Naive thymus-derived CD4-positive, alpha-beta T cell (primary cell): Measurements from ENCODE around the gene CTNNA1. TPM values are rescaled to one million over a fixed set of nuclear protein-coding genes. Genes with fewer than 3 reads are reported as not detected.

Experiments
- ATAC-seq: fragments of 150-1000 bp; cut with Tn5 transposase; 2 replicates; pipeline ENCODE4 v1.10.0; 2021; ENCODE audit warnings: mild to moderate bottlenecking, moderate library complexity
- CTCF ChIA-PET: fragments of 350-600 bp; sonication (Branson Sonifier 250); formaldehyde crosslinking; loops from one replicate; lab custom pipeline; 2021; ENCODE audit warnings: antibody characterized with exemption; lab: Charles Lee
- POLR2A ChIA-PET: fragments of 350-600 bp; sonication (Branson Sonifier 250); formaldehyde crosslinking; loops from one replicate; lab custom pipeline; 2021; ENCODE audit warnings: antibody characterized with exemption, inconsistent platforms; lab: Charles Lee
- DNase-seq, 9 donors: peaks; one replicate each; pipeline versions ENCODE4 v3.0.0 to v3.0.0-alpha.2; 2020 to 2022; ENCODE audit warnings: mixed read lengths in 1 of 9
- H3K27ac ChIP-seq: one replicate; pipeline ENCODE4 v1.7.0; 2013; ENCODE audit warnings: mild to moderate bottlenecking, low read depth, low read length, moderate library complexity
- H3K27me3 ChIP-seq, 2 donors: one replicate each; pipeline ENCODE4 v1.7.0; 2013; ENCODE audit warnings: low read length in 2 of 2, mild to moderate bottlenecking in 2 of 2, moderate library complexity in 2 of 2; ENCODE audit not compliant: control insufficient read depth in 2 of 2, insufficient read depth in 2 of 2
- H3K36me3 ChIP-seq, 3 experiments: 1 replicate in 2 of 3; 2 replicates in 1 of 3; pipeline ENCODE4 v1.7.0; 2013; ENCODE audit warnings: low read length in 3 of 3, mild to moderate bottlenecking in 3 of 3, moderate library complexity in 1 of 3; ENCODE audit not compliant: insufficient read depth in 3 of 3, control insufficient read depth in 2 of 3
- H3K4me1 ChIP-seq, 2 donors: one replicate each; pipeline ENCODE4 v1.7.0; 2013; ENCODE audit warnings: low read length in 2 of 2, mild to moderate bottlenecking in 2 of 2, moderate library complexity in 1 of 2; ENCODE audit not compliant: control insufficient read depth in 2 of 2, insufficient read depth in 2 of 2
- H3K4me3 ChIP-seq: 2 replicates; pipeline ENCODE4 v1.7.0; 2013; ENCODE audit warnings: mild to moderate bottlenecking, low read length
- H3K9me3 ChIP-seq, 3 experiments: 1 replicate in 2 of 3; 2 replicates in 1 of 3; pipeline ENCODE4 v1.7.0; 2013; ENCODE audit warnings: low read length in 3 of 3; ENCODE audit not compliant: control insufficient read depth in 2 of 3
- H3K27ac Mint-ChIP-seq, 9 donors: one replicate each; pipeline ENCODE4 v1.8.0; 2020 to 2022; ENCODE audit warnings: mixed read lengths in 9 of 9, mild to moderate bottlenecking in 8 of 9, moderate library complexity in 5 of 9, inconsistent platforms in 2 of 9
- H3K27me3 Mint-ChIP-seq, 5 donors: one replicate each; pipeline ENCODE4 v1.8.0; 2021 to 2022; ENCODE audit warnings: mixed read lengths in 5 of 5, mild to moderate bottlenecking in 1 of 5
- H3K36me3 Mint-ChIP-seq, 5 donors: one replicate each; pipeline ENCODE4 v1.8.0; 2020 to 2022; ENCODE audit warnings: mixed read lengths in 5 of 5, mild to moderate bottlenecking in 3 of 5, inconsistent platforms in 1 of 5
- H3K4me1 Mint-ChIP-seq, 7 donors: one replicate each; pipeline ENCODE4 v1.8.0; 2020 to 2022; ENCODE audit warnings: mixed read lengths in 7 of 7, mild to moderate bottlenecking in 3 of 7, inconsistent platforms in 1 of 7
- H3K4me3 Mint-ChIP-seq, 10 donors: one replicate each; pipeline ENCODE4 v1.8.0; 2020 to 2022; ENCODE audit warnings: mild to moderate bottlenecking in 10 of 10, mixed read lengths in 10 of 10, moderate library complexity in 6 of 10, inconsistent platforms in 2 of 10
- H3K9me3 Mint-ChIP-seq, 11 donors: one replicate each; pipeline ENCODE4 v1.8.0; 2020 to 2022; ENCODE audit warnings: mixed read lengths in 11 of 11, mild to moderate bottlenecking in 4 of 11, inconsistent platforms in 1 of 11, moderate library complexity in 1 of 11
- intact Hi-C, 2 donors: fragments of 100-400 bp; cut with micrococcal nuclease; formaldehyde crosslinking; loops; one replicate each; pipeline ENCODE4 v1.15.1; 2023
- polyA plus RNA-seq, 2 donors: library from polyadenylated mRNA; unstranded; fragments of 300-500 nt; fragmentation: Illumina TruSeq; gene quantifications; one replicate each; pipeline ENCODE4 v1.2.3, GENCODE V29; 2021
- total RNA-seq, 6 experiments: library from RNA in 5 of 6; stranded (reverse) in 5 of 6; gene quantifications; 1 replicate in 5 of 6; 2 replicates in 1 of 6; pipeline ENCODE4 v1.2.3 and lab custom pipeline; 2021 to 2026

Gene CTNNA1
- total and polyA plus RNA-seq, 7 experiments from 2014 or later, result 0.78 to 52.9 (median 5.6) TPM

DNA sequence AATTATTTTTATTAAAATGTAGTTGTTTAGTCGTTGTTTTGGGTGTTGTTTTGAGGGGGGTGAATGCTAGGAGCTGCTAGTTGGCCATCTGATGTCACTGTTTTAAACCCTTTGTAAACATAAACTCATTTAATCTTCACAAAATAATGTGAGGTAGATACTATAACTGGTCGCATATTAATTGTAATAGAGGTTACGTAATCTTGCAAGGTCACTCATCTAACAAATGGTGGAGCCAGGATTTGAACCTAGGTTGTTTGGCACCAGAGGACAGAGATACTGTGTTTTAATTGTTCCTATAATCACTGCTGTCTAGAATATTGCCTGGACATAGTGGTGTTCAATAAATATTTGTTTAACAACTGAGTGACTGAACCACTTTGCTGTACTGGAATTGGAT, 67.5 kb downstream of the CTNNA1 start:
- intact Hi-C loops, result no loop called here
- ATAC-seq (no peak), DNase-seq (no peak)
- Mint-ChIP-seq H3K36me3 (peaks cover 0 to 2% (median 0%) of the 10 kb centered on the region in 5 donors), H3K27ac (no peak overlapping the region), H3K4me1 (peaks cover 0 to 4% (median 0%) of the 10 kb centered on the region in 7 donors), H3K4me3 (no peak overlapping the region), H3K27me3 (peaks cover 6 to 25% (median 22%) of the 10 kb centered on the region in 5 donors), H3K9me3 (peaks cover 0 to 2% (median 0%) of the 10 kb centered on the region in 11 donors)
- H3K36me3 ChIP-seq, result no peaks in the 10 kb centered on the region
- no peak overlapping the region for H3K4me3 ChIP-seq
- H3K9me3 ChIP-seq, result no peaks in the 10 kb centered on the region
- POLR2A ChIA-PET, result no interaction called here
- no peaks in the 10 kb centered on the region for H3K4me1 ChIP-seq
- CTCF ChIA-PET, result no interaction called here
- no peak overlapping the region for H3K27ac ChIP-seq
- H3K27me3 ChIP-seq, result no peaks in the 10 kb centered on the region

DNA sequence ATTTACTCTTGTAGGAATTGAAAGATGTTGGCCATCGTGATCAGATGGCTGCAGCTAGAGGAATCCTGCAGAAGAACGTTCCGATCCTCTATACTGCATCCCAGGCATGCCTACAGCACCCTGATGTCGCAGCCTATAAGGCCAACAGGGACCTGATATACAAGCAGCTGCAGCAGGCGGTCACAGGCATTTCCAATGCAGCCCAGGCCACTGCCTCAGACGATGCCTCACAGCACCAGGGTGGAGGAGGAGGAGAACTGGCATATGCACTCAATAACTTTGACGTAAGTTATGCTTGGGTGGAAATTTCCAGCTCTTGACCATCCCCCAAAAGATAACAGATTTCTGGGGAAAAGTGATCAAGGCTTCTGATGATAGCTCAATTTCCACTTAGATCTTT, 71.3 kb downstream of the CTNNA1 start:
- H3K4me1 Mint-ChIP-seq, result peaks cover 0 to 4% (median 0%) of the 10 kb centered on the region in 7 donors
- peaks cover 6 to 34% (median 18%) of the 10 kb centered on the region in 5 donors for H3K27me3 Mint-ChIP-seq
- ATAC-seq (no peak), DNase-seq (no peak)
- H3K36me3 Mint-ChIP-seq, result peaks cover 0 to 8% (median 0%) of the 10 kb centered on the region in 5 donors
- H3K9me3 Mint-ChIP-seq, result no peaks in the 10 kb centered on the region
- intact Hi-C loops, result no loop called here
- Histone ChIP-seq H3K27ac (no peak overlapping the region), H3K9me3 (no peaks in the 10 kb centered on the region), H3K4me3 (no peak overlapping the region), H3K36me3 (no peaks in the 10 kb centered on the region), H3K4me1 (no peaks in the 10 kb centered on the region), H3K27me3 (no peaks in the 10 kb centered on the region)
- no peak overlapping the region for H3K27ac Mint-ChIP-seq
- H3K4me3 Mint-ChIP-seq, result no peak overlapping the region
- CTCF ChIA-PET, result interaction anchor here (0.6 to 2.8 kb wide), 8 partner anchors 9 to 1468 kb away, joined by 3 to 11 read pairs (median 4); no protein-coding TSS in a partner anchor
- POLR2A ChIA-PET, result no interaction called here

DNA sequence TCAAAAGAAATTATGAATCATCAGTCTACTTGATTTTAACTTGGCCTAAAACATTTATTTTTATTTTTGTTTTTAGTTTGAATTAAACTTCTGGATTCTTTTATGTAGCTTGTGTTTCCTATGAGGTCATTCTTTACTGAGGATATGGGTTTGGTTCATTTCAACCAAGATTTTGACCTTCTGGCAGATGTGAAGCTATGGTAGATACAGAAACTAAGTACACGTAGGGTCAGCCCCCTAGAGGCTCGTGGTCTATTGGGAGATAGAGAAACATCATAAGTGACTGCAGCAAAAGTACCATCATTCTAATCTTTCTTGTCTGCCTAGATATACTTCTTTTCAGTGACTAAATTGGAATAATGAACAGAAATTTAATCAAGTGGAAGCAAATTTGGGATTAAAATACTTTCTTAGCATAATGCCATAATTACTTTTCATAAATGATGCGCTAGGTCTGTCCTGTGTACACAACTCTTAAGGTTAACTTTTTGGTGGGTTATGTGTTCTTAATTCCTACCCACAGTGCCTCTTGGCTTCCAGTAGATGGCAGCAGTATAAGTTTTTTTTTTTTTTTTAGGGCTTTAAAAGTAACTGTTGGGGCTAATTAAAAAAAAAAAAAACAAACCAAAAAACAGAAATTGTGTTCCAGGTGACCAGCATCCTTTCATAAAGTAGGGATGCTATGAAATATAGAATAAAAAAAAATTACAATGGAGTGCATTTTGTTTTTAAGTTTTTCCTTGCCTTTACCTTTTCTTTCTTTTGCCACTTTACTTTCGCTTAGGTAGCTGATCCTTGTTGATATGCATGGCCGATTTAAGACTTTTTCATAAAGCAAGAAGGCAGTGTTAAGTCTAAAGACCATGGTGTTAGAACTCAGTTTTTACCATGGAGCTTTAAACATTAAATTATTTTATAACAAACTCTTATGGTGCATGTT, 72.0 kb downstream of the CTNNA1 start:
- DNase-seq (peak in 4 of 9 donors; percentile 5 to 25 (median 18)), ATAC-seq (no peak)
- Mint-ChIP-seq H3K9me3 (no peaks in the 10 kb centered on the region), H3K4me1 (peaks cover 0 to 4% (median 0%) of the 10 kb centered on the region in 7 donors), H3K36me3 (peaks cover 0 to 8% (median 0%) of the 10 kb centered on the region in 5 donors), H3K27ac (no peak overlapping the region), H3K27me3 (peaks cover 6 to 31% (median 18%) of the 10 kb centered on the region in 5 donors), H3K4me3 (no peak overlapping the region)
- no peaks in the 10 kb centered on the region for H3K9me3 ChIP-seq
- ChIA-PET POLR2A (no interaction called here), CTCF (interaction anchor here (0.5 to 2.8 kb wide), 13 partner anchors 9 to 1789 kb away, joined by 3 to 11 read pairs (median 4); no protein-coding TSS in a partner anchor)
- H3K4me3 ChIP-seq, result no peak overlapping the region
- intact Hi-C loops, result loop anchor here (1.0 kb wide), 2 partner anchors 437 to 516 kb away; partner anchors contain the start of gene PAIP2 (in 1 of the 2)
- no peaks in the 10 kb centered on the region for H3K4me1 ChIP-seq
- H3K36me3 ChIP-seq, result no peaks in the 10 kb centered on the region
- no peak overlapping the region for H3K27ac ChIP-seq
- no peaks in the 10 kb centered on the region for H3K27me3 ChIP-seq

DNA sequence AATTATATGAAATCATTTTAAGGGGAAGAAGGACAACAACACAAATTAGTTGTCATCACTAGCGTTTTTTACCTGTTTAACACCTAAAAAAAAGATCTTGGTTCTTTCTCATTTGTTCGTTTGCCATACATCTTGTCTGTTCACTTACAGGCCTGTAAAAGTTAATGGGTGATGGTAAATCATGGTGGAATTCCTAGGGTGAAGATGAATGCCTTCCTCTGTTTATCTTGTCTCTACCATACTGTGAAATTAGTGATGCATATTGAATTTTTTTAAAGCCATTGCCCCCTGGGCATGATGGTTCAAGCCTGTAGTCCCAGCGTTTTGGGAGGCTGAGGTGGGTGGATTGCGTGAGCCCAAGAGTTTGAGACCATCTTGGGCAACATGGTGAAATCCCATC, 75.3 kb downstream of the CTNNA1 start:
- no peaks in the 10 kb centered on the region for H3K9me3 Mint-ChIP-seq

DNA sequence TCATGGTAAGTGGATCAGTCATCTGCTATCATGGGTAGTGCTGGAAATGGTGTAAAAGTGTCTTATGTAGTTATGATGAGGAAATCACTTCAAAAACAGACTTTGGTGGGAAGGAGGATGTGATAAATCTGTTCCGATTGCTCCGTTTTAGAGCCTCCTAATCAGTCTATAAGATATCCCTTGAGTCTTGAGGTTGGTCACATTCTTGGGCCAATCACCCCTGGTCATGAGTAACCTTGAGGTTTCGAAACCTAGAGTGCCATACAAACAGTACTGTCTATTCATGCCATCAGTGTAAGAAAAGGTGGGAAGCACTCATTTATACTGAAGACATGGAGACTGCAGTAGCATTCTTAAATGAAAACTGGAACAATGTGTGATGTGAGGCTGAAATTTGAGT, 76.1 kb downstream of the CTNNA1 start:
- Mint-ChIP-seq H3K27ac (no peak overlapping the region), H3K36me3 (peaks cover 0 to 10% (median 0%) of the 10 kb centered on the region in 5 donors), H3K4me1 (peaks cover 0 to 13% (median 0%) of the 10 kb centered on the region in 7 donors), H3K27me3 (peaks cover 0 to 9% (median 3%) of the 10 kb centered on the region in 5 donors), H3K9me3 (no peaks in the 10 kb centered on the region), H3K4me3 (no peak overlapping the region)
- no peak for ATAC-seq
- H3K9me3 ChIP-seq, result no peaks in the 10 kb centered on the region
- no peak overlapping the region for H3K4me3 ChIP-seq
- ChIA-PET CTCF (interaction anchor here (0.6 kb wide), 1 partner anchor 57 kb away, joined by 4 read pairs; no protein-coding TSS in a partner anchor), POLR2A (no interaction called here)
- no peak for DNase-seq
- H3K27ac ChIP-seq, result no peak overlapping the region
- H3K36me3 ChIP-seq, result no peaks in the 10 kb centered on the region
- no peaks in the 10 kb centered on the region for H3K4me1 ChIP-seq
- intact Hi-C loops, result no loop called here
- no peaks in the 10 kb centered on the region for H3K27me3 ChIP-seq

More for the DNA sequence above, 75.3 kb downstream of the CTNNA1 start:
- Mint-ChIP-seq H3K4me1 (peaks cover 0 to 13% (median 0%) of the 10 kb centered on the region in 7 donors), H3K27me3 (peaks cover 0 to 9% (median 4%) of the 10 kb centered on the region in 5 donors), H3K27ac (no peak overlapping the region), H3K4me3 (no peak overlapping the region), H3K36me3 (peaks cover 0 to 10% (median 0%) of the 10 kb centered on the region in 5 donors)
- no peak for DNase-seq
- intact Hi-C loops, result no loop called here
- H3K27me3 ChIP-seq, result no peaks in the 10 kb centered on the region
- H3K27ac ChIP-seq, result no peak overlapping the region
- no peak overlapping the region for H3K4me3 ChIP-seq
- CTCF ChIA-PET, result interaction anchor here (0.7 kb wide), 1 partner anchor 68 kb away, joined by 3 read pairs; no protein-coding TSS in a partner anchor
- no peak for ATAC-seq
- POLR2A ChIA-PET, result no interaction called here
- no peaks in the 10 kb centered on the region for H3K4me1 ChIP-seq
- H3K36me3 ChIP-seq, result no peaks in the 10 kb centered on the region
- H3K9me3 ChIP-seq, result no peaks in the 10 kb centered on the region

DNA sequence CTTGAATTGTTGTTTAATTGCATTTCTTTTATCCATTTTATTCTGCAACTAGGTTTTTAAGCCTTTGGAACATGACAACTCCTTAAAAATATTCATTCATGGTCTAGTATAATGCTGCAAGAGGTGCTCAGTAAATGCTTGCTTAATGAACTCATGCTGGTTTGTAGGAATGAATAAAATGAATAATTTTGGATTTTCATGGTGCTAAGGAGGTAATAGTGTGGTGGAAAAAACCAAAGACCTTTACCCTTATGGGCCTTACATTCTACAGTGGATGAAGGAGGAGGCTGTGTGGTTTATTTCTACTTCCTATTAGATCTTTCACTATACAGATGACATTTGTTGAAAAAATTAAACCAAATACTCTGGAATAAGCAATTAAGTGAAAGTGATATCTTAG, 78.5 kb downstream of the CTNNA1 start:
- intact Hi-C loops, result no loop called here
- H3K27ac Mint-ChIP-seq, result no peak overlapping the region
- Histone ChIP-seq H3K27ac (no peak overlapping the region), H3K36me3 (no peaks in the 10 kb centered on the region), H3K4me1 (no peaks in the 10 kb centered on the region), H3K27me3 (no peaks in the 10 kb centered on the region), H3K9me3 (no peaks in the 10 kb centered on the region), H3K4me3 (no peak overlapping the region)
- peaks cover 0 to 10% (median 0%) of the 10 kb centered on the region in 5 donors for H3K36me3 Mint-ChIP-seq
- ChIA-PET POLR2A (no interaction called here), CTCF (no interaction called here)
- ATAC-seq (no peak), DNase-seq (no peak)
- H3K4me1 Mint-ChIP-seq, result peaks cover 0 to 10% (median 0%) of the 10 kb centered on the region in 7 donors
- no peaks in the 10 kb centered on the region for H3K9me3 Mint-ChIP-seq
- peaks cover 0 to 5% (median 4%) of the 10 kb centered on the region in 5 donors for H3K27me3 Mint-ChIP-seq
- H3K4me3 Mint-ChIP-seq, result no peak overlapping the region
